HEK293 (cell line): ENCODE data around the gene CEP85.

Experiments
- AEBP2 ChIP-seq: fragments of 450-650 bp; formaldehyde crosslinking; IDR thresholded peaks from 2 replicates; pipeline ENCODE4 v1.5.1; 2016; ENCODE audit warnings: missing biosample characterization, missing genetic modification characterization, borderline replicate concordance
- BCL6B ChIP-seq: fragments of 450-650 bp; formaldehyde crosslinking; IDR thresholded peaks from 2 replicates; pipeline ENCODE4 v1.5.1; 2017; ENCODE audit warnings: missing biosample characterization, missing genetic modification characterization
- FEZF1 ChIP-seq: fragments of 450-650 bp; formaldehyde crosslinking; IDR thresholded peaks from 2 replicates; pipeline ENCODE4 v1.5.1; 2016; ENCODE audit warnings: missing biosample characterization, missing genetic modification characterization
- GFI1B ChIP-seq: fragments of 450-650 bp; formaldehyde crosslinking; IDR thresholded peaks from 2 replicates; pipeline ENCODE4 v1.5.1; 2016; ENCODE audit warnings: missing biosample characterization, missing genetic modification characterization
- KLF16 ChIP-seq: fragments of 450-650 bp; formaldehyde crosslinking; IDR thresholded peaks from 2 replicates; pipeline ENCODE4 v1.5.1; 2017; ENCODE audit warnings: missing biosample characterization, missing genetic modification characterization
- MEIS1 ChIP-seq: sonication (generic); formaldehyde crosslinking; IDR thresholded peaks from 2 replicates; pipeline ENCODE4 v1.8.1; 2022; ENCODE audit warnings: missing genetic modification reagents, mild to moderate bottlenecking, borderline replicate concordance
- OSR2 ChIP-seq: fragments of 450-650 bp; formaldehyde crosslinking; IDR thresholded peaks from 2 replicates; pipeline ENCODE4 v1.5.1; 2016; ENCODE audit warnings: missing biosample characterization, missing genetic modification characterization
- OVOL3 ChIP-seq: fragments of 450-650 bp; formaldehyde crosslinking; IDR thresholded peaks from 2 replicates; pipeline ENCODE4 v1.5.1; 2016; ENCODE audit warnings: missing biosample characterization, missing genetic modification characterization
- SETDB1 ChIP-seq: IDR thresholded peaks from one replicate; pipeline ENCODE4 v1.6.1; 2017; ENCODE audit warnings: mild to moderate bottlenecking, low read length, moderate library complexity, mixed read lengths; ENCODE audit not compliant: insufficient read length
- SP3 ChIP-seq: fragments of 450-650 bp; formaldehyde crosslinking; IDR thresholded peaks from 2 replicates; pipeline ENCODE4 v1.5.1; 2016; ENCODE audit warnings: missing biosample characterization, missing genetic modification characterization
- YY2 ChIP-seq: fragments of 450-650 bp; formaldehyde crosslinking; IDR thresholded peaks from 2 replicates; pipeline ENCODE4 v1.5.1; 2016; ENCODE audit warnings: missing biosample characterization, missing genetic modification characterization
- ZBTB20 ChIP-seq: fragments of 450-650 bp; formaldehyde crosslinking; IDR thresholded peaks from 2 replicates; pipeline ENCODE4 v1.5.1; 2016; ENCODE audit warnings: missing biosample characterization, missing genetic modification characterization
- ZBTB7A ChIP-seq: fragments of 450-650 bp; formaldehyde crosslinking; IDR thresholded peaks from 2 replicates; pipeline ENCODE4 v1.5.1; 2016; ENCODE audit warnings: low read depth, missing biosample characterization, missing genetic modification characterization
- ZNF184 ChIP-seq: fragments of 450-650 bp; IDR thresholded peaks from 2 replicates; pipeline ENCODE4 v1.5.1; 2018; ENCODE audit warnings: missing biosample characterization, mild to moderate bottlenecking, missing genetic modification characterization
- ZNF2 ChIP-seq: fragments of 450-650 bp; formaldehyde crosslinking; IDR thresholded peaks from 2 replicates; pipeline ENCODE4 v1.5.1; 2016; ENCODE audit warnings: missing biosample characterization, missing genetic modification characterization
- ZNF335 ChIP-seq: fragments of 450-650 bp; formaldehyde crosslinking; conservative IDR thresholded peaks from 2 replicates; pipeline ENCODE4 v1.5.1; 2016; ENCODE audit warnings: missing biosample characterization, missing genetic modification characterization
- ZNF354C ChIP-seq: fragments of 450-650 bp; formaldehyde crosslinking; IDR thresholded peaks from 2 replicates; pipeline ENCODE4 v1.5.1; 2016; ENCODE audit warnings: missing biosample characterization, missing genetic modification characterization, low read depth, borderline replicate concordance
- ZNF394 ChIP-seq: fragments of 450-650 bp; formaldehyde crosslinking; IDR thresholded peaks from 2 replicates; pipeline ENCODE4 v1.5.1; 2016; ENCODE audit warnings: missing biosample characterization, missing genetic modification characterization, mild to moderate bottlenecking, moderate library complexity, borderline replicate concordance
- ZNF473 ChIP-seq: fragments of 450-650 bp; formaldehyde crosslinking; IDR thresholded peaks from 2 replicates; pipeline ENCODE4 v1.5.1; 2017; ENCODE audit warnings: missing biosample characterization, missing genetic modification characterization
- ZNF544 ChIP-seq: fragments of 450-650 bp; formaldehyde crosslinking; IDR thresholded peaks from 2 replicates; pipeline ENCODE4 v1.5.0; 2017; ENCODE audit warnings: missing biosample characterization, missing genetic modification characterization
- ZNF548 ChIP-seq: fragments of 450-650 bp; formaldehyde crosslinking; IDR thresholded peaks from 2 replicates; pipeline ENCODE4 v1.5.1; 2016; ENCODE audit warnings: missing biosample characterization, missing genetic modification characterization
- ZNF600 ChIP-seq: fragments of 450-650 bp; formaldehyde crosslinking; IDR thresholded peaks from 2 replicates; pipeline ENCODE4 v1.5.1; 2016; ENCODE audit warnings: missing biosample characterization, missing genetic modification characterization
- ZNF626 ChIP-seq: fragments of 450-650 bp; sonication (Bioruptor Pico); formaldehyde crosslinking; IDR thresholded peaks from 2 replicates; pipeline ENCODE4 v1.5.1; 2018; ENCODE audit warnings: missing biosample characterization, missing genetic modification characterization, inconsistent platforms
- ZNF664 ChIP-seq: fragments of 450-650 bp; formaldehyde crosslinking; IDR thresholded peaks from 2 replicates; pipeline ENCODE4 v1.5.1; 2016; ENCODE audit warnings: missing biosample characterization, missing genetic modification characterization
- ZNF76 ChIP-seq: fragments of 450-650 bp; formaldehyde crosslinking; IDR thresholded peaks from 2 replicates; pipeline ENCODE4; 2016; ENCODE audit warnings: low read depth, missing biosample characterization, missing genetic modification characterization, borderline replicate concordance
- ZNF776 ChIP-seq: fragments of 450-650 bp; formaldehyde crosslinking; IDR thresholded peaks from 2 replicates; pipeline ENCODE4 v1.5.0; 2017; ENCODE audit warnings: missing biosample characterization, missing genetic modification characterization, borderline replicate concordance
- ZNF843 ChIP-seq: fragments of 450-650 bp; formaldehyde crosslinking; IDR thresholded peaks from 2 replicates; pipeline ENCODE4 v1.5.1; 2016; ENCODE audit warnings: missing biosample characterization, missing genetic modification characterization
- ZSCAN4 ChIP-seq: fragments of 450-650 bp; formaldehyde crosslinking; IDR thresholded peaks from 2 replicates; pipeline ENCODE4 v1.5.1; 2017; ENCODE audit warnings: missing biosample characterization, missing genetic modification characterization
- TF ChIP-seq, protein P1 (sequence below): fragments of 450-650 bp; formaldehyde crosslinking; conservative IDR thresholded peaks from 2 replicates; pipeline ENCODE4 v1.5.1; 2016; ENCODE audit warnings: low read depth, missing biosample characterization, missing genetic modification characterization
- TF ChIP-seq, protein P2 (sequence below): fragments of 450-650 bp; formaldehyde crosslinking; IDR thresholded peaks from 2 replicates; pipeline ENCODE4 v1.5.1; 2016; ENCODE audit warnings: missing biosample characterization, missing genetic modification characterization
- TF ChIP-seq, protein P3 (sequence below): fragments of 450-650 bp; formaldehyde crosslinking; IDR thresholded peaks from 2 replicates; pipeline ENCODE4 v1.5.1; 2016; ENCODE audit warnings: missing biosample characterization, missing genetic modification characterization

Gene CEP85

GRCh38 chr1:26233903-26234643, at the start of gene CEP85 (continued):
- TF ChIP-seq, protein P1, sequence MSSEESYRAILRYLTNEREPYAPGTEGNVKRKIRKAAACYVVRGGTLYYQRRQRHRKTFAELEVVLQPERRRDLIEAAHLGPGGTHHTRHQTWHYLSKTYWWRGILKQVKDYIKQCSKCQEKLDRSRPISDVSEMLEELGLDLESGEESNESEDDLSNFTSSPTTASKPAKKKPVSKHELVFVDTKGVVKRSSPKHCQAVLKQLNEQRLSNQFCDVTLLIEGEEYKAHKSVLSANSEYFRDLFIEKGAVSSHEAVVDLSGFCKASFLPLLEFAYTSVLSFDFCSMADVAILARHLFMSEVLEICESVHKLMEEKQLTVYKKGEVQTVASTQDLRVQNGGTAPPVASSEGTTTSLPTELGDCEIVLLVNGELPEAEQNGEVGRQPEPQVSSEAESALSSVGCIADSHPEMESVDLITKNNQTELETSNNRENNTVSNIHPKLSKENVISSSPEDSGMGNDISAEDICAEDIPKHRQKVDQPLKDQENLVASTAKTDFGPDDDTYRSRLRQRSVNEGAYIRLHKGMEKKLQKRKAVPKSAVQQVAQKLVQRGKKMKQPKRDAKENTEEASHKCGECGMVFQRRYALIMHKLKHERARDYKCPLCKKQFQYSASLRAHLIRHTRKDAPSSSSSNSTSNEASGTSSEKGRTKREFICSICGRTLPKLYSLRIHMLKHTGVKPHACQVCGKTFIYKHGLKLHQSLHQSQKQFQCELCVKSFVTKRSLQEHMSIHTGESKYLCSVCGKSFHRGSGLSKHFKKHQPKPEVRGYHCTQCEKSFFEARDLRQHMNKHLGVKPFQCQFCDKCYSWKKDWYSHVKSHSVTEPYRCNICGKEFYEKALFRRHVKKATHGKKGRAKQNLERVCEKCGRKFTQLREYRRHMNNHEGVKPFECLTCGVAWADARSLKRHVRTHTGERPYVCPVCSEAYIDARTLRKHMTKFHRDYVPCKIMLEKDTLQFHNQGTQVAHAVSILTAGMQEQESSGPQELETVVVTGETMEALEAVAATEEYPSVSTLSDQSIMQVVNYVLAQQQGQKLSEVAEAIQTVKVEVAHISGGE, result peak; percentile 45
- TF ChIP-seq ZSCAN4 (tag by site-specific recombination) (0 out of 2 replicates have a peak, but pooled peaks have one; percentile 13), MEIS1 (no peak), ZBTB7A (tag by site-specific recombination) (no peak), ZNF544 (tag by site-specific recombination) (no peak), OSR2 (tag by site-specific recombination) (no peak), SP3 (tag by site-specific recombination) (peak; percentile 84), ZNF843 (0 out of 2 replicates have a peak, but pooled peaks have one; percentile 4), ZNF2 (peak; percentile 64), ZNF184 (tag by site-specific recombination) (no peak), BCL6B (tag by site-specific recombination) (no peak), ZNF664 (no peak), ZNF776 (tag by site-specific recombination) (no peak), ZNF76 (tag by site-specific recombination) (no peak), GFI1B (no peak), ZBTB20 (tag by site-specific recombination) (peak; percentile 84), ZNF473 (tag by site-specific recombination) (no peak), ZNF548 (tag by site-specific recombination) (no peak), ZNF394 (tag by site-specific recombination) (peak; percentile 80; the same call in 1 of the 2 replicates), ZNF354C (tag by site-specific recombination) (no peak), AEBP2 (no peak), FEZF1 (tag by site-specific recombination) (no peak), YY2 (tag by site-specific recombination) (no peak), SETDB1 (no peak), ZNF335 (peak; percentile 93), ZNF626 (tag by site-specific recombination) (no peak), OVOL3 (tag by site-specific recombination) (peak; percentile 97), ZNF600 (tag by site-specific recombination) (peak; percentile 77), KLF16 (tag by site-specific recombination) (peak; percentile 60; the same call in 1 of the 2 replicates)
- TF ChIP-seq, protein P2, sequence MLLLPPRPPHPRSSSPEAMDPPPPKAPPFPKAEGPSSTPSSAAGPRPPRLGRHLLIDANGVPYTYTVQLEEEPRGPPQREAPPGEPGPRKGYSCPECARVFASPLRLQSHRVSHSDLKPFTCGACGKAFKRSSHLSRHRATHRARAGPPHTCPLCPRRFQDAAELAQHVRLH (tag by site-specific recombination), result peak; percentile 8; the same call in 1 of the 2 replicates
- TF ChIP-seq, protein P3, sequence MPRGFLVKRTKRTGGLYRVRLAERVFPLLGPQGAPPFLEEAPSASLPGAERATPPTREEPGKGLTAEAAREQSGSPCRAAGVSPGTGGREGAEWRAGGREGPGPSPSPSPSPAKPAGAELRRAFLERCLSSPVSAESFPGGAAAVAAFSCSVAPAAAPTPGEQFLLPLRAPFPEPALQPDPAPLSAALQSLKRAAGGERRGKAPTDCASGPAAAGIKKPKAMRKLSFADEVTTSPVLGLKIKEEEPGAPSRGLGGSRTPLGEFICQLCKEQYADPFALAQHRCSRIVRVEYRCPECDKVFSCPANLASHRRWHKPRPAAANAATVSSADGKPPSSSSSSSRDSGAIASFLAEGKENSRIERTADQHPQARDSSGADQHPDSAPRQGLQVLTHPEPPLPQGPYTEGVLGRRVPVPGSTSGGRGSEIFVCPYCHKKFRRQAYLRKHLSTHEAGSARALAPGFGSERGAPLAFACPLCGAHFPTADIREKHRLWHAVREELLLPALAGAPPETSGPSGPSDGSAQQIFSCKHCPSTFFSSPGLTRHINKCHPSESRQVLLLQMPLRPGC (tag by site-specific recombination), result 0 out of 2 replicates have a peak, but pooled peaks have one; percentile 45
